ENCODE results near the gene TNS4.

DNA sequence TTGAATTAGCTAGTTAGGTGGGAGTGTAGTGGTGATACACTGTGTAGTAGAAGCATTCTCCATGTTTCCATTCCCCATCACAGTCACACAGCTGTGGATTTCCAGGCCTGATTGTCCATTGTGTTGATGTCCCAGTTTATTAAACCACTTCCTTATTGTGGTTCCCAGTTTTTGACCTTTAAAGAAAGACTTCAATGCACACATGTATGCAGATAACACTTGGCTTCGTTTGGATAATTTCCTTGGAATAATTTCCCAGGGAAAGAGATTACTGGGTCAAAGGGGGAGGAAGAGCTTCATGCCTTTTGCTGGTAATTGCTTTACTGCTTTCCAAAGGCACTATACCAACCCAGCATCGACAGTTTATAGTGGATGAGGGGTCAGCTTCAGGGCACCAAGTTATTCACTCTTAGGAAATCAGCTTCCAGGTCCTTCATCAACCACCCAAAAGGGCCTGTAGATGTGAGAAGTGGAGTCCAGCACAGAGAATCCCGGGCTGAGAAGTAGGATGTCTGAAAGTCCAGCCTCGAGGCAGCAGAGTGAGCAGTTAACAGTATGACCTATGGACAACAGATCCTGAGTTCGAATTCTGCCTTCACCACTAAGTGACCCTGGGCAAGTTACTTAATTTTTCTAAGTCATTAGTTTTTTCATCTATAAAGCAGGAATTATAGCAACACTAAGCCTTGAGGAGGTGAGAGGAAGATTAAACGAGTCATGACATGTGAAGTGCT is 31.3 kb upstream of the TNS4 start:
- TF ChIP-seq POLR2A (IDR thresholded peaks at IDR 0.05) (no peak), EP300 (IDR thresholded peaks at IDR 0.05) (peak in 1 of 2 donors; percentile 42)
- TF ChIP-seq, protein P1, sequence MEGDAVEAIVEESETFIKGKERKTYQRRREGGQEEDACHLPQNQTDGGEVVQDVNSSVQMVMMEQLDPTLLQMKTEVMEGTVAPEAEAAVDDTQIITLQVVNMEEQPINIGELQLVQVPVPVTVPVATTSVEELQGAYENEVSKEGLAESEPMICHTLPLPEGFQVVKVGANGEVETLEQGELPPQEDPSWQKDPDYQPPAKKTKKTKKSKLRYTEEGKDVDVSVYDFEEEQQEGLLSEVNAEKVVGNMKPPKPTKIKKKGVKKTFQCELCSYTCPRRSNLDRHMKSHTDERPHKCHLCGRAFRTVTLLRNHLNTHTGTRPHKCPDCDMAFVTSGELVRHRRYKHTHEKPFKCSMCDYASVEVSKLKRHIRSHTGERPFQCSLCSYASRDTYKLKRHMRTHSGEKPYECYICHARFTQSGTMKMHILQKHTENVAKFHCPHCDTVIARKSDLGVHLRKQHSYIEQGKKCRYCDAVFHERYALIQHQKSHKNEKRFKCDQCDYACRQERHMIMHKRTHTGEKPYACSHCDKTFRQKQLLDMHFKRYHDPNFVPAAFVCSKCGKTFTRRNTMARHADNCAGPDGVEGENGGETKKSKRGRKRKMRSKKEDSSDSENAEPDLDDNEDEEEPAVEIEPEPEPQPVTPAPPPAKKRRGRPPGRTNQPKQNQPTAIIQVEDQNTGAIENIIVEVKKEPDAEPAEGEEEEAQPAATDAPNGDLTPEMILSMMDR (IDR thresholded peaks at IDR 0.05), result no peak

Data from tibial nerve (tissue), 4 donors.